A204.1 (cell line): ENCODE measurements around the gene PCGF1.

Experiments
- FAIRE-seq: peaks from 2 replicates; lab custom pipeline; 2012; peaks lifted over from hg19 to GRCh38; lab: Jason Lieb, UNC

Gene PCGF1

DNA sequence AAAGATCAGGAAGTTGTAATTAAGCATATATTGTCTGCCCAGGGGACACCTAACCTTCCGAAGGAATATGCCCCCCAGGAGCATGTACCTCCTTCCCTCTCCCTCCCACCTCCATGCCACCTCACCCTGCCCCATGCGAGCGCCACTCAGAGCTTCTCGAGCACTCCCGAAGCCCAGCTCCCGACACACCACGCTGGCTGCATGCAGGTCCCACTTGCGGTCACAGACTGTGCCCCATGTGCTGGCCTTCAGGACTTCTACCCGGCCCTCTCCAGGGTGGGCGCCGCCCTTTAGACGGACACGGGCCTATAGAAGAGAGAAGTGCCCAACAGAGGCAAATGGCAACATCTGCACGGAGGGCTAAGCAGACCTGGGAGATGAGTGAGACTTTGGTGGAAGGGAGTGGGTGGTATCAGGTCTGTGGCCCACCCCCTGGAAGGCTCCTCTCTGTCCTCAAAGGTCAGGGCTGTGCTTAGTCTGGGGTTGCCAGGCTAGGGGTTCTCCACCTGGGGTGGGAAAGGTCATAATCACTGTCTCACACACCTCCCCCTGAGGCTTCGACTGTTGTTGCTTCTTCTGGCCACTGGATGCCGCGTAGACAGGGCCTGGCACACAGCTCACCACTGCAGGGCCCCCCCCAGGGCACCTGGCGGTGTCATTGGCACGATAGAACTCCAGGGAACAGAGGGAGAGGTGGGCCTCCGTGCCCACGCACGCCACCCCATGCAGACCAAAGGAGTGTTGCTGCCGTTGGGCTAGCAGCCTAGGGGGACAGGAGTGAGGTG, 28.9 kb upstream of the PCGF1 start:
- no peak for FAIRE-seq

DNA sequence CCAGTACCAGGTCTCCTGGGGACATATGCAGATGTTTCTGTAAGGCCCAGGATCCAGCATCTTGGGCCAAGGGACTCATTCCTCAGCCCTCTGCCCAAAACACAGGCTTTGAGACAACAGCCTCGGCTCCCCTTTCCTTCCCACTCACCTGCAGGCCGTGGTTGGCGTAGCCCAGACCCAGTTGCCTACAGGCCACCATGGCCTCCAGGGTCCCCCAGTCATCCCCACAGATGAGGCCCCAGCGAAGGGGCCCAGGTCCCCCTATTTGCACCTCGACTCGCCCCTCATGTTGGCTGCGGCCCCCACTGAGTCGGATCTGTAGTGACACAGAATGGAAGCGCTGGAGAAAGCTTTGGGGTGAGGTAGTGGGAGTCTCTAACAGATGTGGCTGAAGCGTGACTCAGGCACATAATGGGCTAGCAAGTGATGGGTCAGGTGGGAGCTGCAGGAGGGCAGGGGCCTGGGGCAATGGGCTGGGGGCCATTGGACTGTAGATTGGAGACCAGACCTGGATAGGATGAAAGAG, 28.0 kb upstream of the PCGF1 start:
- FAIRE-seq = no peak

DNA sequence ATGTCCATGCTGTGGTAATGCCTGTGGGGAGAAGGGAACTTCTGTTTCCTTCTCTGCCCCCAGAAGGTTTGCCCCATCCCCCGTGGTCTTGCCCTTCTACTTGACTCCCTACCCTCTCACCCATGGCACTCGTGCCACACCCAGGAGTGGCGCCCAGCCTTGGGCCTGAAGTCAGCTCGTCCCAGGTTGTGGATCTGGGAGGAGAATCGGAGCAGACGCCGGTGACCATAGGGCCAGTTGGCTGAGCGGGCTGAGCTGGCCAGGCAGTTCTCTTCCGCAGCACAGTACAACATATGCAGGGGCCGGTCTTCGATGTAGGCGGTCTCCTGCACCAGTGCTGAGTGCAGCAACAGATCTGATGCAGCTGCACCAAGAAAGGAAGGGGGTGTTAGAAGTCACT, 26.9 kb upstream of the PCGF1 start:
- no peak for FAIRE-seq

DNA sequence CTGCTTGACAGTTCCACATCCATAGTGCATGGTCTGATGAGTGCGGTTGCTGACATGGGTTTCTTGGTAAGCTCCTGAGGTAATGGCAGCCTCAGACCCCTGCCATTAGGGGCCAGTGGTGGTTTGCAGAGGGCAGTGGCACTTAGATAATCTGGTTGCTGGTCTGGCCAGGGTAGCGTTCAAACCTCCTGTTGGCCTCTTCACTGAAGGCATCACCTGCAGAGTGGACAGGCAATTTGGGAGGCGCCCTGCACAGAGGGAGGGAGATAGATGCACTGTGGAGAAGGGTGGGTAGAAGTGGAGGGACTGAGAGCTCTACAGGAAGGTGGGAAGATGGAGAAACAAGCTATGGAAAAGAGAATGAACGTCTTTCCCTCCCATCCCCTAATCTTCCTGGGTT, 26.0 kb upstream of the PCGF1 start:
- no peak for FAIRE-seq

DNA sequence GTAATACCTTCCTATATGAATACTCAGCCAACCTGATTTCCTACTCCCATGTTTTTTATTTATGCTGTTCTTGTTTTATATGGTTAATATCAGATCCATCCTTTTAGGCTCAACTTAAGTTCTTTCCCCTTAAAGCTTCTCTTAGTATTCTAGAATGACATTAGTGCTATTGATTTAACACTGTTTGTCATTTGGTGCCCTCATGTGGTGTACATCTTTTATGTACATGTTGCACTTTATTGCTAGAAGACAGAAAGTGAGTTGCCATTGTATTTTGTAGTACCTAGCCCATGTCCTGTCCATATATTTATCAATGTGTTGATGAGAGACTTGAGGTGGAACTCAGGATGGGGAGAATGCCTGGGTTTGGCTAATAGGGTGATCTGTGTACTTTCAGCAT, 24.7 kb upstream of the PCGF1 start:
- peak; percentile 56 for FAIRE-seq

DNA sequence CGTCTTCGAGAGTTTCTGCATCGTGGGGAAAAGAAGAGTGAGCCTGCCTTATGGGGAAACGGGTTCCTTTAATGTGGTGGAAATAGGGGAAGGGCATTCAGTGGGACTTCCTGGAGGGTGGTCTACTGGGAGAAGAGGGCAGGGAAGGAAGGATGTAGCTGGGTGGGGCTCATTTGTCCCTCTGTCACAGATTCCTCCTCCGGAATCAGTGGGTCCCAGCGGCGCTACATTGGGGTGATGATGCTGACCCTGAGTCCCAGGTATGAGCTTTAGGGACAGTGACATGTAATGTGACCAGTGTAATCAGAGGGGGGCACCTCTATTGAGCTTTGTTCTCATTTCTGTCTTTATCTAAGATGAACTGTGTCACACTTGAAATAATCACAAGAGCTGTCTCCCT, 24.2 kb upstream of the PCGF1 start:
- FAIRE-seq = no peak

DNA sequence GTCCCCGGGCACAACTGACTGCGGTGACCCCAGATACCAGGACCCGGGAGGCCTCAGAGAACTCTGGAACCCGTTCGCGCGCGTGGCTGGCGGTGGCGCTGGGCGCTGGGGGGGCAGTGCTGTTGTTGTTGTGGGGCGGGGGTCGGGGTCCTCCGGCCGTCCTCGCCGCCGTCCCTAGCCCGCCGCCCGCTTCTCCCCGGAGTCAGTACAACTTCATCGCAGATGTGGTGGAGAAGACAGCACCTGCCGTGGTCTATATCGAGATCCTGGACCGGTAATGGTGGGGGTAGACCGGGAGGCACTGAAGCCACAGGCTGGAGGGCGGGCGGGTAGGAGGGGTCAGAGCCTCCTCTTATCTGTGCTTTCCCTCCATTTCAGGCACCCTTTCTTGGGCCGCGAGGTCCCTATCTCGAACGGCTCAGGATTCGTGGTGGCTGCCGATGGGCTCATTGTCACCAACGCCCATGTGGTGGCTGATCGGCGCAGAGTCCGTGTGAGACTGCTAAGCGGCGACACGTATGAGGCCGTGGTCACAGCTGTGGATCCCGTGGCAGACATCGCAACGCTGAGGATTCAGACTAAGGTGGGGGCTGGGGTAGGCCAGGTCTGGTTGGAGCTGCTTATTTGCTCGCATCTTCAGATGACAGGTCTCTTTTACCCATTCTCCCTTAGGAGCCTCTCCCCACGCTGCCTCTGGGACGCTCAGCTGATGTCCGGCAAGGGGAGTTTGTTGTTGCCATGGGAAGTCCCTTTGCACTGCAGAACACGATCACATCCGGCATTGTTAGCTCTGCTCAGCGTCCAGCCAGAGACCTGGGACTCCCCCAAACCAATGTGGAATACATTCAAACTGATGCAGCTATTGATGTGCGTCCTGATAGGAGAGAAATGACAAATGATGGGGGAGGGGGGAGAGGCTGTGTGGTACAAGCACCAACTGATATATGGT, 23.0 kb upstream of the PCGF1 start:
- FAIRE-seq = no peak

DNA sequence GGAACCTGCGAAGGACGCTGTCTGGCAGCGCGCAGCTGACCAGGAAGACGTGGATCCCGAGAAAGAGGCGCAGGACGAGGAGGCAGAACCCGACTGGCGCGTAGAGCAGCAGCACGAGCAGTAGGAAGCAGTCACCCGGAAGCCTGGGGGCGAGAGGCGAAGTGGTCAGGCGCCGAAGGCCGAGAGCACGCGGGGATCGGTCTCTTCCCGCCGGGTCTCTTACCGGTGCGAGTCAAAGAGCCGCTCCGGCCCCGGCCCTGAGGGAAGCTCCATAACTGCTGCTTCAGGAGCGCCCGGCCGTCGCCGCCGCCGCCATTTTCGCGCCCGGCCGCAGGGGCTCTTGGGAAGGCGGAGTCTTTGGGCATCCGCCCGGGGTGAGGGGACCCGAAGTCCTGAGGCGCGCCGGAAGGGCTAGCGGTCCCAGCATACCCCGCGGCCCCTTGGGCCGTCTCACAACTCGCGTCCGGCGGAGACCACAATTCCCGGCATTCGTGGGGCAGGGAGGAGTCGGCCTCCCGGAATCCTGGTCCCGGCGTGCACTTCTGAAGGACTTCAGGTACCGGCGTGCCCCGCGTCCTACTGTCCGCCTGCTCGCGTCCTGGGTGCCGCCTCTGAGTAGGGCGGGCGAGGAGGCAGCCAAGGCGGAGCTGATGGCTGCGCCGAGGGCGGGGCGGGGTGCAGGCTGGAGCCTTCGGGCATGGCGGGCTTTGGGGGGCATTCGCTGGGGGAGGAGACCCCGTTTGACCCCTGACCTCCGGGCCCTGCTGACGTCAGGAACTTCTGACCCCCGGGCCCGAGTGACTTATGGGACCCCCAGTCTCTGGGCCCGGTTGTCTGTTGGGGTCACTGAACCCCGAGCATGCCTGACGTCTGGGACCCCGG, 22.1 kb upstream of the PCGF1 start, which contains the start of the genes AUP1 and HTRA2:
Gene AUP1 (minus strand): TSS at position 350 of the 882 bp plus-strand sequence. CDS start 77 bp downstream, at position 273.
Gene HTRA2 (plus strand): TSS at position 577 of the 882 bp plus-strand sequence. CDS start 74 bp downstream, at position 651.
- peak; percentile 94 for FAIRE-seq

DNA sequence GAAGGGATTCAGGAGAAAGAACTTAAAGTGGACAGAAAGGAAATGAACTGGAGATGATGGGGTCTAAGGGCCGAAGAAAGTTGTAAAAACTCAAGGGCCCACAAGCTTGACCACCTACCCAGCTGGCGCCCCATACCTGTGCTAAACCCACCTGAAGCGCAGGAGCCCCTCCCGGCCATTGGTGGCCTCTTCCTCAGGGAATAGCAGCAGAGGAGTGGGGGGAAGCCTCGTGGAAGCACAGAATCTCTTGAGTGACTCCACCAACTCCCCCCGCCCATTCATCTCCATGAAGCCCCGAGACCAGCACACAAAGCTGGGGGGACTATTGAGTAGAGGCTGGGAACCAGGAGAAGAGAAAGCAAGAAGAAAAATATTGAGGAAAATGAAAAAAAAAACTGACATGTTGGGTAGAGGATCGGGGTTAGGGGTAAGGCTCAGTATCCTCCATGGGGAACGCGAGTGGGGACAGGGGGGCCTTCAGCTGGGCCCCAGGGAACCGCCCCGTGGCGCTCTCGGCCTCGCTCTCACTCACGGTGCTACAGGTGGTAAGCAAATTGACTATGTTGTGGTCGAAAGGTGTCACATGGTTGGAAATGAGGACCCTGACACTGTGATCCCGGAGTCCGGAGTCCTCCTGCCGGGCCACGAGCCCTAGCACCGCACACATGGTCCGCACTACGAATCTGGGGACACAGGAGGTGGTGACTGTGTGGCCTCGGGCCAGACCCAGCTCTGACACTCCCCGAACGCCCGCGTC, 21.3 kb upstream of the PCGF1 start:
- FAIRE-seq = no peak

DNA sequence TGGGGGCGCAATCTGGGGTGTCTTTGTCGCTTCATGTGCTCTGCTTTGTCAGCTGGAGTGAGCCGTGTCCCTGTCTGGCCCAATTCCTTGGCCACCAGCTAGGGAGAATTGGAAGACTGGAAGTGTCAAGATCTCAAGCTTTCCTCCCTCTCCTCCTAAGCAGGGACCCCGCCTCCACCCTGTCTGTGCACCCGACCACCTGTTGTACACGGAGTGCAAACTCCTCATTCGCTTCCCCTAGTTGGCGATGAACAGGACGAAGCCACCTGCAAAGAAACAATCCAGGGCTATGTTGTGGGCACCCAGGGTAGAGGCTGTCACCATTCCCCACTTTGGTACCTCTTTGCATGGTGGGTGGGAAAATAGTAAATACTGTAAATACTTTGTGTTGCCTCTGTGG, 20.2 kb upstream of the PCGF1 start:
- FAIRE-seq = no peak

DNA sequence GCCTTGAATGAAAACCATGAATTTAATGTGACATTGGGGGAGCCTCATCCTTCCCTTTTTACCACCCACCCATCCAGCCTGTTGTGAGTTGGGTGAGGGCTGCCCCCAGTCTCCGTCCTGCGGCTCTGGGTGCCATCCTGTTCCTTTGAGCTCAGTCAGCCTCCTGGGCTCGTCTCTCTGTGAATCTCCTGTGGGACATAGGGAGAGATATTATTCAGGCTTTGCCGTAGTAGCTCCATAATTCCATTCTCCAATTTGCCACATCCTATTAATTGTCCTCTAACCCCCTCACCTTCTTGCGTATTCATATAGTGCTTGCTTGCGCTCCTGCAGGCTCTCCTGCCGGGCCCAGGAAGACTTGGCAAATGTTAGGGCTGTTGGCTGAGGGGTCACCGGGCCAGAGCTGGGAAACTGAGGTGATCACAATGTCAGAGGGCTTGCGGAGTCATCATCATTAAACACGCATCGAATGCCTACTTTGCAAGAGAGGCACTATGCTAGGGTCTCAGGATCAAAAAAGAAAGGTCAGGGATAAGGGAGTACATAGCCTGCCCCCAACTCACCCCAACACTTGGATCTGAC, 19.2 kb upstream of the PCGF1 start:
- no peak for FAIRE-seq

DNA sequence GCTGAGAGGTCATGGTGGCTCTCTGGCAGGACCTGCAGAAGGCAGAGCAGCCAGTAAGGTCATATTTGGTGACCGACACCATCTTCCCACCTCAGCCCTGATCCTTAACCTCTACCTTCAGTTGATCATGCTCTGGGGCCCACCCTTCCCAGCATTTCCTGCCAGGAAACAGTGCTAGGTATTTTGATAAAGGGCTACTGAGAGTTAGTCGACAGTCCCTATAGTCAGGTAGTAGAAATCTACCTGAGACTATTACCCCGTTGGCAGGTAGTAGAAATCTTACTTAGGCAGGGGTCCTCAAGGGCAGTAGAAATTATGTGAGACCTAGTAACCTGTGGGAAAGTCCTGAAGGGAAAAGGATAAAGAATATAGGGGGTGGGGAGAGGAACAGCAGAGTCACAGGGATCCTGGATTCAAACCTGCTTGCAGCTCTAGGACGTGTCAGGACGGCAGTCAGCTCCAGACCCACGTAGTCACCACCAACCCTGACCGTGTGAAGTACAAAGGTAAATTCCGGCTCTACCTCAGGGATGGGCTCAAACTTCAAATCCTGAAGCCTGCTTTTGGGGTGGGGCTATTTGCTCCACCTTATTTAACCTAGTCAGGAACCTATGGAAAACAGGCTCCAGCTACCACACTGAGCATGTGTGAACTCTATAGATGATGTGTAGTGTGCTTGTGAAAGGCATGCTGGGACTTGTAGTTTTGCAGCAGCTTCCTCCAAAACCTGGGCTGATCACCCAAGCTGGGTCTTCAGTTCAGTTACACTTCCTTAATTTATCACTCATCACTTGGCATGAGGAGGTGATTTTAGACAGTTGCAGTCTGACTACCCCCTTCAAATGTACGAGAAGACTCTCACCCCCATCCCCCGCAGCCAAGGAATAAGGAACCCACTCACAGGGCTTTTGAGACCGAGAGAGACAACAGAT, 18.5 kb upstream of the PCGF1 start, which contains the start of gene DQX1:
Gene DQX1 (minus strand): TSS at position 515 of the 932 bp plus-strand sequence. CDS start 502 bp downstream, at position 13.
- FAIRE-seq = no peak

DNA sequence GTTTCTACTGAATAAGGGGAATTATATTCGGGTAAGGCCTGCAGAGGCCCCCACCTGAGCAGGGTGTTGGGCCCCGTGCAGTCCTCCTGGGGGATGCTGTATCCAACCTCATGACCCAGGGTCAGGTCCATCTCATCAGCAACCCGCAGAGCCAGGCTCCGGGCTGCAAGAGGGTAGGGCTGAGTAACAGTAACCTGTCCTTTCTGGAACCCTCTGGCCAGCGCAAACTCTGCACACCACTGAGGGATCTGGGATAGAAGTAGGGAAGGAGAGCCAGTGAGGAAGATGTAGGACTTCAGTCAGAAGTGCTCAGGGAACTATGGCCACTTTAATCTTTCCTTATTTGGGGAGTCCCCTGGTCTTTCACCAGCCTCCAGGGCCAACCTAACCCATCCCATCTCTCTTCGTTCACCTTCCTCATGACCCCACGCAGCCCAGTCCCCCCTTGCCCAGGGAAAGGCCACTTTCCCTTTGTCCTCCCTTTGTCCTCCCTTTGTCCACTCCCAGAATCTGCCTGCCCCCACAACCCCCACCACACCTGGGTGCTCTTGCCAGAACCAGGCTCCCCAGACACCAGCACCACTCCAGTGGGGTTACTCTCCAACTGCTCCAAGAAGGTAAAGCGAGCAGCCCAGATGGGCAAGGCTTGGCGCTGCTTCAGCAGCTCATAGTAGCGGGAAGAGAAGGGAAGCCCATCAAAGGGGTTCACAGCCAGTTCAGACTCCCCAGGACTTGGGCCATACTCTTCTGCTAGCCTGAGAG, 17.6 kb upstream of the PCGF1 start:
- FAIRE-seq = no peak

DNA sequence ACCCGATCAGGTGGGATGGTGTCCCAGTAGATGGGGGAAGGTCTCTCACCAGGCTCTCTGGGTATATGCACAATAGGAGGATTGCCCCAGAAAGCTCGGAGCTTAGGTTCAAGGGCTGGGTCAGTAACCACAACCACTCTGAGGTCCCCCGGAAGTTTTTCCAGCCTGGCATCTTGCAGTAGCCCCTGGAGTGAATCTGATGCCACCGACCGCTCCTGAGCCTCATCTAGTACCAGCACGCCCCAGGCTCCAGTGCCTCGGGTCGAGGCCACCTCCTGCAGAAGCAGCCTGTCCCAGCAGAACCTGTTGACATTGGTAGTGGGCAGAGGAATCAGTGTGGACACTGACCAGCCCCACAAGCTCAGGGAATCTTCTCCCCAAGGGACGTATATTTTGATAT, 16.5 kb upstream of the PCGF1 start:
- FAIRE-seq = no peak

DNA sequence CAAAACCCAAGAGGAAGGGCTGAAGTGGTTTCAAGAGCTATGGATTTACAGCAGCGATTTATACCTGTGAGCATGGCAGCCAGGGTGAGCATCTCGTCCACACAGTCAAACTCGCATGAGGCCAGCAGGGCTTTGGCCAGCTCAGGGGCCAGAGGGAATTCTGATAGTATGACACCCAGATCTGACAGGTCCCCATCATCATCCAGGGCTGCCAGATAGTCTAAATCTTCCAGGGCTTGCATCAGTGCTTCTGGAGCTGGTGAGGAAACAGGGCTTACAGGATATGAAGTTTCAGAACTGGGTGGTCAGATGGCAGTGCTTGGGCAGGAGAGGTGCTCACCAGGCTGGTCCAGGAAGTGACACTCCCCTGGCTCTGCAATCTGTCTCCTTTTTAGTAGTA, 15.0 kb upstream of the PCGF1 start:
- no peak for FAIRE-seq

DNA sequence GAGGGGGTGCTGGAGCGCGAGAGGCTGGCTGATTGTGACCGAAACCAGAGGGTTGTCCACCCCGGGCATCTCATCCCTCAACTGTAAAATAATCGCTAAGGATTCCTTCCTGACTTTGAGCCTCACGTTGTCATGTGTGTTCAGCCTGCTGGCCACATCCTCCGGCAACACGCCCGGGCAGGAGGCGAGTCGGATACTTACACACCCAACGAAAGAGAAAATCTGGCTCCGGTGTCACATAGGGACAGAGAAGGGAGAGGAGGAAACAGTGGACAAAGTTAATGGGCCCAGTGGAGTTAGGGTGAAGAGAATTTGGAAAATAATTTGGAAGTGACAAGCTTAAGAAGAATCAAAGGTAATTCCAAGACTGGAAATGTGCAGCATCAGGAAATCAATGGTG, 9.2 kb upstream of the PCGF1 start:
- no peak for FAIRE-seq

DNA sequence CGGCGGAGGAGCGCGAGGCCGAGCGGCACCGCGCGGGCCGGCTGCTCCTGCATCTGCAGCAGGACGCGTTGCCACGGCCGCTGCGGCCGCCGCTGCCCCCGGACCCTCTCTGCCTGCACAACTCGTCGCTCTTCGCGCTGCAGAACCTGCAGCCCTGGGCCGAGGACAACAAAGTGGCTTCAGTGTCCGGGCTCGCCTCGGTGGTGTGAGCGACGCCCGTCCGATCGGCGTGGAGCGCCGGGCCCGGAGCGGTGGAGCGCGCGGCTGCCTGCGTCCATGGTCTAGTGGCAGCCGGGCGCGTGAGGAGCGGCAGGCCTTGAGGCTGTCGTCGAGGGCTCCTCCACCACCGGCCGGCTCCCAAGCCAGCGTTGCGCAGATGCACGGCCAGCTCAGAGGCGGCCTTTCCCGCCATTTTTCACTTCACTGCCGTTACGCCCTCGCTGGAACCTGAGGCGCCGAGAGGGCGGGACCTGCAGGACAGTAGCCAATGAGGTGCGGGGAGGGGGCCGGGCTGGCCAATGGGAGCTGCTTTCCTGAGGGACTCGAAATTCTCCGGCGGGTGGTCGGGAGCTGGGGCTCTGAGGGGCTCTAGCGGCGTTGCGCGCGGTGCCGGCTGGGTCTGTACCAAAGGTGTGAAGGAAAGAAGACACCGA, 8.6 kb upstream of the PCGF1 start:
- no peak for FAIRE-seq
